ENCODE data around the gene LDLRAD3. TPM values are rescaled to one million over a fixed set of nuclear protein-coding genes. Genes with fewer than 3 reads are reported as not detected.

LDLRAD3 gene
- total RNA-seq, 5 donors from 2014 or later (not counting 1 experiment from before 2014, with no cell fraction given): 0.18 to 0.22 TPM; not detected in 3

- POLR2A ChIA-PET: no interaction called here
- WGBS (ENCODE audit: insufficient coverage): 7% methylated on average over 3 of the region's 10 CpGs
- H3K9me3 ChIP-seq: no peaks in the 10 kb centered on the region
- H3K27me3 Mint-ChIP-seq: peaks cover 30% of the 10 kb centered on the region in 2 donors
- ATAC-seq (replicated peaks in 1 of 4) (no peak), DNase-seq (no peak)
- CTCF ChIA-PET: no interaction called here
- H3K27ac ChIP-seq (ENCODE audit: low read length): no peak overlapping the region
- H3K36me3 ChIP-seq (ENCODE audit: control insufficient read depth in 2 of 2, extremely low read depth in 1 of 2, insufficient read depth in 1 of 2, low read length in 1 of 2): no peaks in the 10 kb centered on the region
- H3K9me3 Mint-ChIP-seq: peaks cover 0 to 5% (median 0%) of the 10 kb centered on the region in 3 donors
- no peak overlapping the region for H3K4me3 ChIP-seq (ENCODE audit: control insufficient read depth in 1 of 2, extremely low read depth in 1 of 2, low read length in 1 of 2)
- peaks cover 0 to 17% of the 10 kb centered on the region in 2 experiments for H3K27me3 ChIP-seq (replicated peaks in 1 of 2; ENCODE audit: control insufficient read depth in 2 of 2, extremely low read depth in 1 of 2, insufficient read depth in 2 of 2, low read length in 1 of 2)
- no peak overlapping the region for H3K4me3 Mint-ChIP-seq
- no peak overlapping the region for H3K27ac Mint-ChIP-seq
- H3K4me1 ChIP-seq (ENCODE audit: control insufficient read depth in 1 of 2, extremely low read depth in 1 of 2, insufficient read depth in 2 of 2, low read length in 2 of 2): no peaks in the 10 kb centered on the region
- no peaks in the 10 kb centered on the region for H3K36me3 Mint-ChIP-seq
- H3K4me1 Mint-ChIP-seq: no peaks in the 10 kb centered on the region
Observed at GRCh38 chr11:36090356-36091109, 146.7 kb downstream of the LDLRAD3 start.

- DNase-seq: peak in 1 of 35 experiments; percentile 1
- Mint-ChIP-seq H3K27me3 (peaks cover 30% of the 10 kb centered on the region in 2 donors), H3K36me3 (no peaks in the 10 kb centered on the region), H3K4me1 (no peaks in the 10 kb centered on the region), H3K27ac (no peak overlapping the region), H3K9me3 (no peaks in the 10 kb centered on the region), H3K4me3 (no peak overlapping the region)
- no peak for ATAC-seq (replicated peaks in 1 of 4)
- H3K4me1 ChIP-seq (ENCODE audit: control insufficient read depth in 1 of 2, extremely low read depth in 1 of 2, insufficient read depth in 2 of 2, low read length in 2 of 2): no peaks in the 10 kb centered on the region
- CTCF ChIA-PET: interaction anchor here in 1 of 2 donors (0.6 kb wide), 1 partner anchor 117 kb away, joined by 3 read pairs; no protein-coding TSS in a partner anchor
- POLR2A ChIA-PET: no interaction called here
- no peak overlapping the region for H3K27ac ChIP-seq (ENCODE audit: low read length)
- H3K9me3 ChIP-seq: no peaks in the 10 kb centered on the region
- peaks cover 0 to 17% of the 10 kb centered on the region in 2 experiments for H3K27me3 ChIP-seq (replicated peaks in 1 of 2; ENCODE audit: control insufficient read depth in 2 of 2, extremely low read depth in 1 of 2, insufficient read depth in 2 of 2, low read length in 1 of 2)
- no CpG with 5 or more reads among the region's 7 CpGs for WGBS (ENCODE audit: insufficient coverage)
- H3K36me3 ChIP-seq (ENCODE audit: control insufficient read depth in 2 of 2, extremely low read depth in 1 of 2, insufficient read depth in 1 of 2, low read length in 1 of 2): no peaks in the 10 kb centered on the region
- no peak overlapping the region for H3K4me3 ChIP-seq (ENCODE audit: control insufficient read depth in 1 of 2, extremely low read depth in 1 of 2, low read length in 1 of 2)
Observed at GRCh38 chr11:36091256-36091811, 147.5 kb downstream of the LDLRAD3 start.

GRCh38 chr11:36092314-36093030, 148.6 kb downstream of the LDLRAD3 start:
- Histone ChIP-seq H3K4me3 (ENCODE audit: control insufficient read depth in 1 of 2, extremely low read depth in 1 of 2, low read length in 1 of 2) (no peak overlapping the region), H3K9me3 (no peaks in the 10 kb centered on the region), H3K36me3 (ENCODE audit: control insufficient read depth in 2 of 2, extremely low read depth in 1 of 2, insufficient read depth in 1 of 2, low read length in 1 of 2) (no peaks in the 10 kb centered on the region), H3K27ac (ENCODE audit: low read length) (no peak overlapping the region), H3K4me1 (ENCODE audit: control insufficient read depth in 1 of 2, extremely low read depth in 1 of 2, insufficient read depth in 2 of 2, low read length in 2 of 2) (no peaks in the 10 kb centered on the region), H3K27me3 (replicated peaks in 1 of 2; ENCODE audit: control insufficient read depth in 2 of 2, extremely low read depth in 1 of 2, insufficient read depth in 2 of 2, low read length in 1 of 2) (peaks cover 0 to 19% of the 10 kb centered on the region in 2 experiments)
- H3K27ac Mint-ChIP-seq: no peak overlapping the region
- ChIA-PET POLR2A (no interaction called here), CTCF (no interaction called here)
- no peaks in the 10 kb centered on the region for H3K36me3 Mint-ChIP-seq
- WGBS (ENCODE audit: insufficient coverage): 0% methylated on average over 1 of the region's 4 CpGs
- no peaks in the 10 kb centered on the region for H3K9me3 Mint-ChIP-seq
- DNase-seq: no peak
- H3K4me1 Mint-ChIP-seq: no peaks in the 10 kb centered on the region
- ATAC-seq (replicated peaks in 1 of 4): no peak
- H3K4me3 Mint-ChIP-seq: no peak overlapping the region
- peaks cover 38 to 39% of the 10 kb centered on the region in 2 donors for H3K27me3 Mint-ChIP-seq

- Histone ChIP-seq H3K36me3 (ENCODE audit: control insufficient read depth in 2 of 2, extremely low read depth in 1 of 2, insufficient read depth in 1 of 2, low read length in 1 of 2) (no peaks in the 10 kb centered on the region), H3K9me3 (no peaks in the 10 kb centered on the region), H3K4me1 (ENCODE audit: control insufficient read depth in 1 of 2, extremely low read depth in 1 of 2, insufficient read depth in 2 of 2, low read length in 2 of 2) (no peaks in the 10 kb centered on the region), H3K27ac (ENCODE audit: low read length) (no peak overlapping the region), H3K4me3 (ENCODE audit: control insufficient read depth in 1 of 2, extremely low read depth in 1 of 2, low read length in 1 of 2) (no peak overlapping the region), H3K27me3 (replicated peaks in 1 of 2; ENCODE audit: control insufficient read depth in 2 of 2, extremely low read depth in 1 of 2, insufficient read depth in 2 of 2, low read length in 1 of 2) (peaks cover 0 to 16% of the 10 kb centered on the region in 2 experiments)
- Mint-ChIP-seq H3K4me1 (no peaks in the 10 kb centered on the region), H3K36me3 (no peaks in the 10 kb centered on the region), H3K27ac (no peak overlapping the region), H3K27me3 (peaks cover 33 to 39% of the 10 kb centered on the region in 2 donors), H3K4me3 (no peak overlapping the region), H3K9me3 (no peaks in the 10 kb centered on the region)
- ChIA-PET CTCF (no interaction called here), POLR2A (no interaction called here)
- DNase-seq (no peak), ATAC-seq (replicated peaks in 1 of 4) (no peak)
- 44% methylated on average over 2 of the region's 4 CpGs for WGBS (ENCODE audit: insufficient coverage)
Observed at GRCh38 chr11:36093548-36093947, 149.7 kb downstream of the LDLRAD3 start.

GRCh38 chr11:36094164-36094563, 150.3 kb downstream of the LDLRAD3 start:
- WGBS (ENCODE audit: insufficient coverage): 80% methylated on average over 1 of the region's 2 CpGs
- H3K27me3 ChIP-seq (replicated peaks in 1 of 2; ENCODE audit: control insufficient read depth in 2 of 2, extremely low read depth in 1 of 2, insufficient read depth in 2 of 2, low read length in 1 of 2): peaks cover 0 to 16% of the 10 kb centered on the region in 2 experiments
- DNase-seq (no peak), ATAC-seq (replicated peaks in 1 of 4) (no peak)
- Mint-ChIP-seq H3K36me3 (no peaks in the 10 kb centered on the region), H3K27me3 (peaks cover 29 to 35% of the 10 kb centered on the region in 2 donors), H3K4me1 (no peaks in the 10 kb centered on the region), H3K4me3 (no peak overlapping the region), H3K9me3 (no peaks in the 10 kb centered on the region), H3K27ac (no peak overlapping the region)
- no peaks in the 10 kb centered on the region for H3K9me3 ChIP-seq
- POLR2A ChIA-PET: no interaction called here
- H3K4me1 ChIP-seq (ENCODE audit: control insufficient read depth in 1 of 2, extremely low read depth in 1 of 2, insufficient read depth in 2 of 2, low read length in 2 of 2): no peaks in the 10 kb centered on the region
- no peaks in the 10 kb centered on the region for H3K36me3 ChIP-seq (ENCODE audit: control insufficient read depth in 2 of 2, extremely low read depth in 1 of 2, insufficient read depth in 1 of 2, low read length in 1 of 2)
- CTCF ChIA-PET: no interaction called here
- no peak overlapping the region for H3K4me3 ChIP-seq (ENCODE audit: control insufficient read depth in 1 of 2, extremely low read depth in 1 of 2, low read length in 1 of 2)
- H3K27ac ChIP-seq (ENCODE audit: low read length): no peak overlapping the region

GRCh38 chr11:36095716-36096115, 151.9 kb downstream of the LDLRAD3 start:
- ATAC-seq (replicated peaks in 1 of 4) (no peak), DNase-seq (no peak)
- no peak overlapping the region for H3K4me3 Mint-ChIP-seq
- H3K36me3 Mint-ChIP-seq: no peaks in the 10 kb centered on the region
- H3K4me3 ChIP-seq (ENCODE audit: control insufficient read depth in 1 of 2, extremely low read depth in 1 of 2, low read length in 1 of 2): no peak overlapping the region
- H3K4me1 Mint-ChIP-seq: no peaks in the 10 kb centered on the region
- no peaks in the 10 kb centered on the region for H3K9me3 Mint-ChIP-seq
- no peaks in the 10 kb centered on the region for H3K36me3 ChIP-seq (ENCODE audit: control insufficient read depth in 2 of 2, extremely low read depth in 1 of 2, insufficient read depth in 1 of 2, low read length in 1 of 2)
- peaks cover 0 to 13% of the 10 kb centered on the region in 2 experiments for H3K27me3 ChIP-seq (replicated peaks in 1 of 2; ENCODE audit: control insufficient read depth in 2 of 2, extremely low read depth in 1 of 2, insufficient read depth in 2 of 2, low read length in 1 of 2)
- H3K27me3 Mint-ChIP-seq: peaks cover 25 to 30% of the 10 kb centered on the region in 2 donors
- ChIA-PET POLR2A (interaction anchor here in 1 of 2 donors (0.5 kb wide), 1 partner anchor 12 kb away, joined by 3 read pairs; no protein-coding TSS in a partner anchor), CTCF (interaction anchor here in 1 of 2 donors (0.6 kb wide), 1 partner anchor 274 kb away, joined by 12 read pairs; no protein-coding TSS in a partner anchor)
- H3K27ac Mint-ChIP-seq: no peak overlapping the region
- no peaks in the 10 kb centered on the region for H3K4me1 ChIP-seq (ENCODE audit: control insufficient read depth in 1 of 2, extremely low read depth in 1 of 2, insufficient read depth in 2 of 2, low read length in 2 of 2)
- H3K9me3 ChIP-seq: no peaks in the 10 kb centered on the region
- 76% methylated on average over 8 of the region's 8 CpGs for WGBS (ENCODE audit: insufficient coverage)
- no peak overlapping the region for H3K27ac ChIP-seq (ENCODE audit: low read length)

All from T-cell (primary cell).